HCT116 (cell line): ENCODE results near the gene ARHGEF17. TPM values are rescaled to one million over a fixed set of nuclear protein-coding genes. Genes with fewer than 3 reads are reported as not detected.

Source experiments
- ATAC-seq: fragments of 200-7000 bp; cut with Tn5 transposase; 2 replicates; pipeline ENCODE4 v1.9.1; 2020; ENCODE audit warnings: mild to moderate bottlenecking, moderate library complexity
- BruUV-seq: library from RNA; stranded (reverse); fragments of 400-500 nt; replicated peaks from 2 replicates; lab custom pipeline; 2021; lab: Mats Ljungman, UMichigan
- CTCF ChIA-PET: fragments of 300-600 bp; sonication (Branson Sonifier 250); formaldehyde crosslinking; loops from one replicate; lab custom pipeline; 2021; ENCODE audit warnings: antibody characterized with exemption; lab: Charles Lee
- POLR2A ChIA-PET: fragments of 300-600, 350-600 bp; sonication (Branson Sonifier 250); formaldehyde crosslinking; loops from one replicate; lab custom pipeline; 2021; ENCODE audit warnings: antibody characterized with exemption; lab: Charles Lee
- RAD21 ChIA-PET, 2 experiments: fragments of 300-600 bp; sonication (Branson Sonifier 250); formaldehyde crosslinking; loops; one replicate each; lab custom pipeline; 2023; ENCODE audit warnings: low total read pairs in 2 of 2; ENCODE audit not compliant: uncharacterized antibody in 2 of 2, unreplicated experiment in 2 of 2, low non-redundant PET in 1 of 2; lab: Charles Lee
- DNase-seq: peaks from one replicate; pipeline ENCODE4 v3.0.0-alpha.2; 2010; ENCODE audit warnings: low read depth, low spot score
- H2AFZ ChIP-seq: fragments of 200-600 bp; shearing (Covaris generic), sonication (generic); 2 replicates; pipeline ENCODE4 v1.6.1; 2017; ENCODE audit warnings: low read depth, mixed run types, mixed read lengths, antibody characterized with exemption, low read length; ENCODE audit not compliant: poor library complexity, severe bottlenecking
- H3K27ac ChIP-seq: 2 replicates; pipeline ENCODE4 v1.5.1; 2012; ENCODE audit warnings: low read depth, low read length
- H3K27me3 ChIP-seq: fragments of 200-600 bp; sonication (generic); 2 replicates; pipeline ENCODE4 v1.6.1; 2016; ENCODE audit warnings: mixed run types, low read length, mixed read lengths; ENCODE audit not compliant: insufficient read depth
- H3K36me3 ChIP-seq, 2 experiments: fragments of 200-500 bp in 1 of 2; fragments of 200-600 bp in 1 of 2; sonication (Bioruptor generic) in 1 of 2; sonication (generic) in 1 of 2; 2 replicates each; pipeline versions ENCODE4 v1.5.1 to v1.6.1; 2014 to 2016; ENCODE audit warnings: low read length in 2 of 2, inconsistent platforms in 1 of 2, mixed read lengths in 1 of 2, mixed run types in 1 of 2; ENCODE audit not compliant: insufficient read depth in 2 of 2, control insufficient read depth in 1 of 2
- H3K4me1 ChIP-seq, 2 experiments: fragments of 200-600 bp in 1 of 2; sonication (generic) in 1 of 2; 2 replicates each; pipeline versions ENCODE4 v1.5.1 to v1.6.1; 2012 to 2017; ENCODE audit warnings: low read length in 2 of 2, inconsistent platforms in 1 of 2, mild to moderate bottlenecking in 1 of 2, mixed read lengths in 1 of 2, mixed run types in 1 of 2, moderate library complexity in 1 of 2; ENCODE audit not compliant: insufficient read depth in 2 of 2, control insufficient read depth in 1 of 2
- H3K4me2 ChIP-seq: fragments of 200-600 bp; sonication (generic); 2 replicates; pipeline ENCODE4 v1.6.1; 2017; ENCODE audit warnings: mixed run types, low read length, mixed read lengths
- H3K4me3 ChIP-seq, 2 experiments: fragments of 200-600 bp in 1 of 2; sonication (generic) in 1 of 2; replicated peaks in 1 of 2; 2 replicates each; pipeline ENCODE4 v1.5.1; 2011 to 2016; ENCODE audit warnings: low read length in 2 of 2, control low read depth in 1 of 2, low read depth in 1 of 2, mild to moderate bottlenecking in 1 of 2, mixed read lengths in 1 of 2, mixed run types in 1 of 2
- H3K79me2 ChIP-seq: fragments of 200-600 bp; sonication (generic); 2 replicates; pipeline ENCODE4 v1.6.1; 2017; ENCODE audit warnings: mild to moderate bottlenecking, mixed run types, low read length, moderate library complexity, mixed read lengths; ENCODE audit not compliant: insufficient read depth
- H3K9ac ChIP-seq: fragments of 200-600 bp; sonication (generic); 2 replicates; pipeline ENCODE4 v1.6.1; 2016; ENCODE audit warnings: low read length, mixed read lengths
- H3K9me2 ChIP-seq: fragments of 200-600 bp; sonication (generic), shearing (Covaris generic); 2 replicates; pipeline ENCODE4 v1.6.1; 2017; ENCODE audit warnings: mixed run types, mild to moderate bottlenecking, moderate library complexity; ENCODE audit not compliant: insufficient read depth
- H3K9me3 ChIP-seq, 2 experiments: fragments of 200-500 bp in 1 of 2; fragments of 200-600 bp in 1 of 2; sonication (Bioruptor generic) in 1 of 2; sonication (generic) in 1 of 2; 2 replicates each; pipeline ENCODE4 v1.6.1; 2014 to 2017; ENCODE audit warnings: low read length in 2 of 2, mixed read lengths in 2 of 2, inconsistent platforms in 1 of 2, low read depth in 1 of 2, mild to moderate bottlenecking in 1 of 2, mixed run types in 1 of 2, moderate library complexity in 1 of 2; ENCODE audit not compliant: control insufficient read depth in 1 of 2, insufficient read depth in 1 of 2
- H4K20me1 ChIP-seq: fragments of 200-600 bp; sonication (generic), shearing (Covaris generic); 2 replicates; pipeline ENCODE4 v1.6.1; 2017; ENCODE audit warnings: mixed run types, mild to moderate bottlenecking, moderate library complexity; ENCODE audit not compliant: insufficient read depth
- ATF3 ChIP-seq: IDR thresholded peaks from 2 replicates; pipeline ENCODE4 v1.6.1; 2012
- CEBPB ChIP-seq: IDR thresholded peaks from 2 replicates; pipeline ENCODE4 v1.6.1; 2012; ENCODE audit warnings: low read depth
- EZH2 ChIP-seq: fragments of 200-600 bp; sonication (generic); IDR thresholded peaks from 2 replicates; pipeline ENCODE4 v1.6.1; 2017; ENCODE audit warnings: antibody characterized with exemption, mixed run types
- EZH2phosphoT487 ChIP-seq: fragments of 200-600 bp; IDR thresholded peaks from 2 replicates; pipeline ENCODE4 v1.6.1; 2018; ENCODE audit warnings: antibody characterized with exemption, borderline replicate concordance
- JUND ChIP-seq: IDR thresholded peaks from 2 replicates; pipeline ENCODE4 v1.6.1; 2012
- POLR2A ChIP-seq: IDR thresholded peaks from 2 replicates; pipeline ENCODE4 v1.7.0; 2011; ENCODE audit warnings: borderline replicate concordance; ENCODE audit not compliant: insufficient read depth, insufficient read length; ENCODE audit errors: extremely low read depth
- RAD21 ChIP-seq: IDR thresholded peaks from 2 replicates; pipeline ENCODE4 v1.6.1; 2012; ENCODE audit warnings: low read depth, mild to moderate bottlenecking
- SP1 ChIP-seq: IDR thresholded peaks from 2 replicates; pipeline ENCODE4 v1.6.1; 2012; ENCODE audit warnings: low read depth
- SRF ChIP-seq: IDR thresholded peaks from 2 replicates; pipeline ENCODE4 v1.6.1; 2012; ENCODE audit warnings: low read depth
- TCF7L2 ChIP-seq: IDR thresholded peaks from 2 replicates; pipeline ENCODE4 v1.7.0; 2011; ENCODE audit warnings: borderline replicate concordance, inconsistent platforms; ENCODE audit not compliant: insufficient read depth, insufficient read length; ENCODE audit errors: extremely low read depth
- YY1 ChIP-seq: IDR thresholded peaks from 2 replicates; pipeline ENCODE4 v1.6.1; 2011; ENCODE audit warnings: low read length, low read depth, moderate library complexity, mild to moderate bottlenecking; ENCODE audit not compliant: insufficient replicate concordance; ENCODE audit errors: extremely low read depth
- intact Hi-C: fragments of 100-400 bp; cut with micrococcal nuclease; formaldehyde crosslinking; loops from 2 replicates; pipeline ENCODE4 v1.10.0; 2022
- total RNA-seq: library from RNA; stranded (reverse); gene quantifications from one replicate; pipeline ENCODE4 v1.2.1, GENCODE V29; 2021; ENCODE audit not compliant: unreplicated experiment

The ARHGEF17 gene
- total RNA-seq, 1 experiment from 2014 or later, result 18.2 TPM

DNA sequence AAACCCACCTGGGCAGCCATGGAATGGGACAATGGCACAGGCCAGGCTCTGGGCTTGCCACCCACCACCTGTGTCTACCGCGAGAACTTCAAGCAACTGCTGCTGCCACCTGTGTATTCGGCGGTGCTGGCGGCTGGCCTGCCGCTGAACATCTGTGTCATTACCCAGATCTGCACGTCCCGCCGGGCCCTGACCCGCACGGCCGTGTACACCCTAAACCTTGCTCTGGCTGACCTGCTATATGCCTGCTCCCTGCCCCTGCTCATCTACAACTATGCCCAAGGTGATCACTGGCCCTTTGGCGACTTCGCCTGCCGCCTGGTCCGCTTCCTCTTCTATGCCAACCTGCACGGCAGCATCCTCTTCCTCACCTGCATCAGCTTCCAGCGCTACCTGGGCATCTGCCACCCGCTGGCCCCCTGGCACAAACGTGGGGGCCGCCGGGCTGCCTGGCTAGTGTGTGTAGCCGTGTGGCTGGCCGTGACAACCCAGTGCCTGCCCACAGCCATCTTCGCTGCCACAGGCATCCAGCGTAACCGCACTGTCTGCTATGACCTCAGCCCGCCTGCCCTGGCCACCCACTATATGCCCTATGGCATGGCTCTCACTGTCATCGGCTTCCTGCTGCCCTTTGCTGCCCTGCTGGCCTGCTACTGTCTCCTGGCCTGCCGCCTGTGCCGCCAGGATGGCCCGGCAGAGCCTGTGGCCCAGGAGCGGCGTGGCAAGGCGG lies 11.4 kb upstream of the ARHGEF17 start (continued):
- TF ChIP-seq SRF (no peak), CEBPB (no peak), POLR2A (no peak), JUND (no peak), ATF3 (no peak), EZH2phosphoT487 (no peak)

DNA sequence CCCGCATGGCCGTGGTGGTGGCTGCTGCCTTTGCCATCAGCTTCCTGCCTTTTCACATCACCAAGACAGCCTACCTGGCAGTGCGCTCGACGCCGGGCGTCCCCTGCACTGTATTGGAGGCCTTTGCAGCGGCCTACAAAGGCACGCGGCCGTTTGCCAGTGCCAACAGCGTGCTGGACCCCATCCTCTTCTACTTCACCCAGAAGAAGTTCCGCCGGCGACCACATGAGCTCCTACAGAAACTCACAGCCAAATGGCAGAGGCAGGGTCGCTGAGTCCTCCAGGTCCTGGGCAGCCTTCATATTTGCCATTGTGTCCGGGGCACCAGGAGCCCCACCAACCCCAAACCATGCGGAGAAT lies 10.9 kb upstream of the ARHGEF17 start:
- TF ChIP-seq SRF (no peak), SP1 (no peak), RAD21 (no peak), EZH2 (no peak), YY1 (no peak), TCF7L2 (no peak)
- Histone ChIP-seq H3K9ac (no peak overlapping the region), H3K4me2 (no peak overlapping the region), H3K9me2 (no peaks in the 10 kb centered on the region), H3K4me1 (peaks cover 0 to 7% of the 10 kb centered on the region in 2 experiments; a peak in 2 of 4 replicates), H3K36me3 (no peaks in the 10 kb centered on the region), H3K27me3 (no peaks in the 10 kb centered on the region; the same call in 1 of the 2 replicates), H3K4me3 (no peak overlapping the region), H3K79me2 (no peaks in the 10 kb centered on the region), H3K27ac (no peak overlapping the region), H4K20me1 (no peaks in the 10 kb centered on the region), H2AFZ (no peak overlapping the region), H3K9me3 (no peaks in the 10 kb centered on the region)
- ChIA-PET RAD21 (no interaction called here), POLR2A (interaction anchor here (1.0 kb wide), 1 partner anchor 10 kb away, joined by 4 read pairs; no protein-coding TSS in a partner anchor), CTCF (interaction anchor here (0.6 to 2.7 kb wide), 6 partner anchors 10 to 503 kb away, joined by 3 to 16 read pairs (median 5); partner anchors contain the start of gene STARD10)
- intact Hi-C loops, result no loop called here
- no TSS peak for BruUV-seq
- ATAC-seq, result no peak
- DNase-seq, result no peak
